ENCODE measurements around the gene ARMH3. TPM values are rescaled to one million over a fixed set of nuclear protein-coding genes. Genes with fewer than 3 reads are reported as not detected.

The ARMH3 gene
- total RNA-seq, 6 experiments from 2014 or later: 18.0 to 21.7 (median 18.8) TPM

- no peak for TF ChIP-seq CTCF (IDR thresholded peaks at IDR 0.05)
- no peaks in the 10 kb centered on the region for H3K9me3 Mint-ChIP-seq
- peaks cover 18% of the 10 kb centered on the region for H3K4me1 Mint-ChIP-seq (ENCODE audit: low read depth)
- no peak overlapping the region for H3K4me3 Mint-ChIP-seq
- peaks cover 45% of the 10 kb centered on the region for H3K36me3 Mint-ChIP-seq (ENCODE audit: low read depth)
- peaks cover 2% of the 10 kb centered on the region for H3K27me3 Mint-ChIP-seq (ENCODE audit: insufficient read depth)
- 0 out of 2 replicates have a peak overlapping the region, but pooled peaks have one; percentile 20 for H3K27ac Mint-ChIP-seq
- no peak for DNase-seq
Measured at GRCh38 chr10:101803511-101803910, 252.5 kb downstream of the ARMH3 start.

- Mint-ChIP-seq H3K9me3 (no peaks in the 10 kb centered on the region), H3K4me3 (no peak overlapping the region), H3K4me1 (ENCODE audit: low read depth) (no peaks in the 10 kb centered on the region), H3K36me3 (ENCODE audit: low read depth) (peaks cover 68% of the 10 kb centered on the region), H3K27ac (peak overlapping the region; percentile 26; the same call in 1 of the 2 replicates), H3K27me3 (ENCODE audit: insufficient read depth) (no peaks in the 10 kb centered on the region; the same call in none of the 2 replicates)
- TF ChIP-seq CTCF (IDR thresholded peaks at IDR 0.05): no peak
- DNase-seq: no peak
Measured at GRCh38 chr10:101797403-101798059, 258.4 kb downstream of the ARMH3 start.

Other genes with a start within 250 kb of the ARMH3 start
- gene OGA, start 237.7 kb downstream of the ARMH3 start, total RNA-seq (2021; fragmentation: NEBNext Ultra II Directional; extraction: Animal tissue kit (Norgen Biotek cat#: 25700)): 10 to 100 TPM; 56.2 to 61.6 (median 59.1) TPM
- gene KCNIP2, start 212.4 kb downstream of the ARMH3 start, total RNA-seq (2021; fragmentation: NEBNext Ultra II Directional; extraction: Animal tissue kit (Norgen Biotek cat#: 25700)): 1 to 10 TPM in 1 of 6 experiments, under 1 TPM in 5; 0.31 to 1.3 (median 0.50) TPM
- 10 to 100 TPM; 22.0 to 29.4 (median 24.0) TPM for gene HPS6, start 9.2 kb upstream of the ARMH3 start, total RNA-seq (2021; fragmentation: NEBNext Ultra II Directional; extraction: Animal tissue kit (Norgen Biotek cat#: 25700))
- gene LDB1, start 64.2 kb upstream of the ARMH3 start, total RNA-seq (2021; fragmentation: NEBNext Ultra II Directional; extraction: Animal tissue kit (Norgen Biotek cat#: 25700)): 10 to 100 TPM; 51.6 to 64.8 (median 59.3) TPM
- gene PPRC1, start 76.9 kb upstream of the ARMH3 start, total RNA-seq (2021; fragmentation: NEBNext Ultra II Directional; extraction: Animal tissue kit (Norgen Biotek cat#: 25700)): 10 to 100 TPM; 49.4 to 56.6 (median 53.8) TPM
- gene NOLC1, start 96.2 kb upstream of the ARMH3 start, total RNA-seq (2021; fragmentation: NEBNext Ultra II Directional; extraction: Animal tissue kit (Norgen Biotek cat#: 25700)): 10 to 100 TPM; 47.6 to 62.2 (median 58.4) TPM
- gene ELOVL3, start 170.1 kb upstream of the ARMH3 start, total RNA-seq (2021; fragmentation: NEBNext Ultra II Directional; extraction: Animal tissue kit (Norgen Biotek cat#: 25700)): under 1 TPM in 4 of 6 experiments, not detected in 2; 0.11 to 0.21 (median 0.16) TPM
- under 1 TPM in 1 of 6 experiments, not detected in 5; 0.14 TPM for gene PITX3, start 185.3 kb upstream of the ARMH3 start, total RNA-seq (2021; fragmentation: NEBNext Ultra II Directional; extraction: Animal tissue kit (Norgen Biotek cat#: 25700))
- 10 to 100 TPM; 67.2 to 83.6 (median 74.2) TPM for gene GBF1, start 189.4 kb upstream of the ARMH3 start, total RNA-seq (2021; fragmentation: NEBNext Ultra II Directional; extraction: Animal tissue kit (Norgen Biotek cat#: 25700))